ENCODE measurements around the gene CCDC88C.
"Not testable (repeated sequence)": the region's sequence is repeated elsewhere in the genome, so short reads cannot be mapped to it uniquely, and the experiment has no call there.

CCDC88C gene

GRCh38 chr14:91453744-91454143 is 36.1 kb upstream of the CCDC88C start:
- Histone ChIP-seq H4K20me1 (ENCODE audit: insufficient read depth) (no peaks in the 10 kb centered on the region), H3K4me2 (no peak overlapping the region), H3K9ac (no peak overlapping the region), H2AFZ (ENCODE audit: low read depth) (no peak overlapping the region), H3K4me3 (IDR thresholded peaks at IDR 0.05; ENCODE audit: insufficient read depth, low read depth, low read length) (no peak overlapping the region), H3K79me2 (ENCODE audit: insufficient read depth, low read depth) (no peaks in the 10 kb centered on the region), H3K4me1 (ENCODE audit: low read depth, poor library complexity, severe bottlenecking) (no peaks in the 10 kb centered on the region), H3K36me3 (ENCODE audit: insufficient read depth) (no peaks in the 10 kb centered on the region), H3K27me3 (ENCODE audit: insufficient read depth, low read depth) (no peaks in the 10 kb centered on the region), H3K27ac (no peak overlapping the region)
- TF ChIP-seq, protein P1, sequence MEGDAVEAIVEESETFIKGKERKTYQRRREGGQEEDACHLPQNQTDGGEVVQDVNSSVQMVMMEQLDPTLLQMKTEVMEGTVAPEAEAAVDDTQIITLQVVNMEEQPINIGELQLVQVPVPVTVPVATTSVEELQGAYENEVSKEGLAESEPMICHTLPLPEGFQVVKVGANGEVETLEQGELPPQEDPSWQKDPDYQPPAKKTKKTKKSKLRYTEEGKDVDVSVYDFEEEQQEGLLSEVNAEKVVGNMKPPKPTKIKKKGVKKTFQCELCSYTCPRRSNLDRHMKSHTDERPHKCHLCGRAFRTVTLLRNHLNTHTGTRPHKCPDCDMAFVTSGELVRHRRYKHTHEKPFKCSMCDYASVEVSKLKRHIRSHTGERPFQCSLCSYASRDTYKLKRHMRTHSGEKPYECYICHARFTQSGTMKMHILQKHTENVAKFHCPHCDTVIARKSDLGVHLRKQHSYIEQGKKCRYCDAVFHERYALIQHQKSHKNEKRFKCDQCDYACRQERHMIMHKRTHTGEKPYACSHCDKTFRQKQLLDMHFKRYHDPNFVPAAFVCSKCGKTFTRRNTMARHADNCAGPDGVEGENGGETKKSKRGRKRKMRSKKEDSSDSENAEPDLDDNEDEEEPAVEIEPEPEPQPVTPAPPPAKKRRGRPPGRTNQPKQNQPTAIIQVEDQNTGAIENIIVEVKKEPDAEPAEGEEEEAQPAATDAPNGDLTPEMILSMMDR (conservative IDR thresholded peaks at IDR 0.05; ENCODE audit: low read depth, low read length): no peak

DNA sequence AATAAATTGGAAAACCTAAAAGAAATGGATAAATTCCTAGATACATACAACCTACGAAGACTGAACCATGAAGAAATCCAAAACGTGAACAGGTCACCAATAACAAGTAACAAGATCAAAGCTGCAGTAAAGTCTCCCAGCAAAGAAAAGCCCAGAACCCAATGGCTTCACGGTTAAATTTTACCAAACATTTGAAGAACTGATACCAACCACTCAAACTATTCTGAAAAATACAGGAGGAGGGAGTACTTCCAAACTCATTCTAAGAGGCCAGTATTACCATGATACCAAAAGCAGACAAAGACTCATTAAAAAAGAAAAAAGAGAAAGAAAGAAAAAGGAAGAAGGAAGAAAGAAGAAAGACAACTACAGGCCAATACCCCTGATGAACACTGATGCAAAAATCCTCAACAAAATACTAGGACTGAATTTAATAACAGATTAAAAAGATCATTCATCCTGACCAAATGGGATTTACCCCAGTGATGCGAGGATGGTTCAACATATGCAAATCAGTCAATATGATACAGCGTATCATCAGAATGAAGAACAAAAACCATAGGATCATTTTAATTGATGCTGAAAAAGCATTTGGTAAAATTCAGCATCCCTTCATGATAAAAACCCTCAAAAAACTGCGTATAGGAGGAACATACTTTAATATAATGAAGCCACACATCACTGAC is 26.9 kb upstream of the CCDC88C start:
- no peak overlapping the region for H3K4me2 ChIP-seq
- no peaks in the 10 kb centered on the region for H3K36me3 ChIP-seq (ENCODE audit: insufficient read depth)
- TF ChIP-seq, protein P1 (conservative IDR thresholded peaks at IDR 0.05; ENCODE audit: low read depth, low read length): no peak
- H3K27me3 ChIP-seq (ENCODE audit: insufficient read depth, low read depth): no peaks in the 10 kb centered on the region
- H4K20me1 ChIP-seq (ENCODE audit: insufficient read depth): no peaks in the 10 kb centered on the region
- H3K79me2 ChIP-seq (ENCODE audit: insufficient read depth, low read depth): no peaks in the 10 kb centered on the region
- no peak overlapping the region for H3K4me3 ChIP-seq (IDR thresholded peaks at IDR 0.05; ENCODE audit: insufficient read depth, low read depth, low read length)
- no peak overlapping the region for H3K27ac ChIP-seq
- no peaks in the 10 kb centered on the region for H3K4me1 ChIP-seq (ENCODE audit: low read depth, poor library complexity, severe bottlenecking)
- no peak overlapping the region for H3K9ac ChIP-seq
- no peak overlapping the region for H2AFZ ChIP-seq (ENCODE audit: low read depth)

DNA sequence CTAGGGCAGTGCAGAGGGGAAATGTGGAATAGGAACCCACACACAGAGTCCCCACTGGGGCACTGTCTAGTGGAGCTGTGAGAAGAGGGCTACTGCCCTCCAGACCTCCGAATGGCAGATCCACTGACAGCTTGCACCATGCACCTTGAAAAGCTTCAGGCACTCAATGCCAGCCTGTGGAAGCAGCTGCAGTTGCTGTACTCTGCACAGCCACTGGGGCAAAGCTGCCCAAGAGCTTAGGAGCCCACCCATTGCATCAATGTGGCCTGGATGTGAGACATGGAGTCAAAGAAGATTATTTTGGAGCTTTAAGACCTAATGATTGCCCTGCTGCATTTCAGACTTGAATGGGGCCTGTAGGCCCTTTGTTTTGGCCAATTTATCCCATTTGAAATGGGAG is 21.7 kb upstream of the CCDC88C start:
- H3K36me3 ChIP-seq (ENCODE audit: insufficient read depth): no peaks in the 10 kb centered on the region
- H4K20me1 ChIP-seq (ENCODE audit: insufficient read depth): no peaks in the 10 kb centered on the region
- H3K4me1 ChIP-seq (ENCODE audit: low read depth, poor library complexity, severe bottlenecking): no peaks in the 10 kb centered on the region
- H3K79me2 ChIP-seq (ENCODE audit: insufficient read depth, low read depth): no peaks in the 10 kb centered on the region
- no peak overlapping the region for H3K4me3 ChIP-seq (IDR thresholded peaks at IDR 0.05; ENCODE audit: insufficient read depth, low read depth, low read length)
- no peaks in the 10 kb centered on the region for H3K27me3 ChIP-seq (ENCODE audit: insufficient read depth, low read depth)
- no peak overlapping the region for H3K9ac ChIP-seq
- TF ChIP-seq, protein P1 (conservative IDR thresholded peaks at IDR 0.05; ENCODE audit: low read depth, low read length): no peak
- no peak overlapping the region for H3K4me2 ChIP-seq
- H3K27ac ChIP-seq: no peak overlapping the region
- no peak overlapping the region for H2AFZ ChIP-seq (ENCODE audit: low read depth)

- no peak overlapping the region for H3K27ac ChIP-seq
- TF ChIP-seq, protein P1 (conservative IDR thresholded peaks at IDR 0.05; ENCODE audit: low read depth, low read length): no peak
- no peak overlapping the region for H3K9ac ChIP-seq
- H3K4me2 ChIP-seq: no peak overlapping the region
- no peaks in the 10 kb centered on the region for H3K79me2 ChIP-seq (ENCODE audit: insufficient read depth, low read depth)
- no peaks in the 10 kb centered on the region for H4K20me1 ChIP-seq (ENCODE audit: insufficient read depth)
- no peaks in the 10 kb centered on the region for H3K36me3 ChIP-seq (ENCODE audit: insufficient read depth)
- no peaks in the 10 kb centered on the region for H3K27me3 ChIP-seq (ENCODE audit: insufficient read depth, low read depth)
- H2AFZ ChIP-seq (ENCODE audit: low read depth): no peak overlapping the region
- H3K4me3 ChIP-seq (IDR thresholded peaks at IDR 0.05; ENCODE audit: insufficient read depth, low read depth, low read length): no peak overlapping the region
- H3K4me1 ChIP-seq (ENCODE audit: low read depth, poor library complexity, severe bottlenecking): no peaks in the 10 kb centered on the region
Observed at GRCh38 chr14:91438845-91439244, 21.2 kb upstream of the CCDC88C start.

GRCh38 chr14:91436266-91436665 is 18.6 kb upstream of the CCDC88C start:
- H3K27ac ChIP-seq; H3K4me3 ChIP-seq (IDR thresholded peaks at IDR 0.05; ENCODE audit: insufficient read depth, low read depth, low read length); H2AFZ ChIP-seq (ENCODE audit: low read depth): not testable (repeated sequence)

More at GRCh38 chr14:91436266-91436665, 18.6 kb upstream of the CCDC88C start:
- H3K4me2 ChIP-seq; H3K4me1 ChIP-seq (ENCODE audit: low read depth, poor library complexity, severe bottlenecking); H4K20me1 ChIP-seq (ENCODE audit: insufficient read depth); H3K27me3 ChIP-seq (ENCODE audit: insufficient read depth, low read depth); H3K9ac ChIP-seq; H3K36me3 ChIP-seq (ENCODE audit: insufficient read depth); H3K79me2 ChIP-seq (ENCODE audit: insufficient read depth, low read depth): not testable (repeated sequence)

All from KMS-11 (cell line).